Kasumi-1 (cell line): ENCODE measurements around the gene SMAP2.

Source experiments
- DNase-seq, 2 experiments: peaks; one replicate each; lab custom pipeline; 2025; lab: John Stamatoyannopoulos, UW

SMAP2 gene

DNA sequence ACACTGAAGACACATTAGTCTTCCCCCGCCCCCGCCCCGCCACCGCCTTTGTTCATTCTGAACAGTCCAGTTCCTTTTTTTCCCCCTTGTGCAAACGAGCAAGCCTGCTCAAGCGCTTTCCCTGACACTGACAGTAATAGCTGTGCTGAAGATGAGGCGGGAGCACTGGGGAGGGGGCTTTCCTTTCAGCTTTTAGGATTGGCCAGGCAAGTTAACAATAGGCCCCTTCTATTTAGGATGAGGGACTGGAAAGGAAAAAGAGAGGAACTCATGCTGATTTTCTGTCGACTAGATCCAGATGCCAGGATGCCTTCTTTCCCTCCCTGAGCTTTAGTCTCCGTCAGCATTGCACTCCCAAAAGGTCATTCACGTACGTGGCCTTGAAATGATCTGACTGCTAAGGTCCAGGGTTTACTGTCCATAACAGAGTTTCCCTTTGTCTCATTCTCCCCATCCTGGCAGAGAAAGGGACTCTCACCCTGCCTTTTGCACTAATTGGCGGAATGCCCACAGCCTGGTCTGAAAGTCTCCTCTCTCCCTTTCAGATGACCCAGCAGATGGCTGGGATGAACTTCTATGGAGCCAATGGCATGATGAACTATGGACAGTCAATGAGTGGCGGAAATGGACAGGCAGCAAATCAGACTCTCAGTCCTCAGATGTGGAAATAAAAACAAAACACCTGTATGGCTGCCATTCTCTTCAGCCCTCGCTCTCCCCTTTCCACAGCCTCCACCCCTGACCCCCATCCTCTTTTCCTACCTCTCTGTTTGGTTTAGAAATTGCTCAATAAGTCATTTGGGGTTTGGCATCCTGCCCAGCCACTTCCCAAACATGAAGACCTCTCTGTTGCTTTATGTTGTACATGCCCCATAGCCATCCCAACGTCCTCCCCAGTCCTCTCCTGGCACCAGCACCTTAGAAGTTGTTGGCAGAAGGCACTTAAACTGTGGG lies 48.2 kb downstream of the SMAP2 start:
- DNase-seq = peak; percentile 74 to 77

DNA sequence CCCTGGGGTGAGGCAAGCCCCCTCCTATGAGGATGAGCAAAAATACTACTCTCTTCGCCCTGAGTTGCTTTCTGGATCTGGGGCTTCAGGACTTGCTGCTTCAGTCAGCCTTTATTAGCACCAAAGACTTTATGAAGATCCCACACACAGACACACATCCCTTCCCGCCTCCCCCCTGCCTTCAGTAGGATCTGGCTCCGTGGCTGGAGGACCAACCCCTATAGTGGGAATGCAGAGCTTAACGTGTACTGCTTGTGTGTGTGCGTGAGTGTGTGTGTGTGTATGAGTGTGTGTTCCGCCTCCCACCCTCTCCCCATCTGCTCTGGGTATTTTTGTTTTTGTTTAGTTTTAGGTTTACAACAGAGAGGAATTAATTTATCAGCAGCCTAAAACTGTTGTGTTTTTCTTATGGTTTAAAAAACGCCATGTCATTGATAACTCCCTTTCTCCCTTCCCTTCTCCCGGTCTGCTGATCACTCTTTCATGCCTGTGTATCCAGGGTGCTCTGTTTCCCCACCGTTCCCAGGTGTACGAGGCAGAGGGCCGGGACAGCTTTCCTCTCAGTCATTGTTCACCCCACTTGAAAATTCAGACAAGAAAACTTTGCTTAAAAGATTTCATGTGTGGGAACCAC lies 49.2 kb downstream of the SMAP2 start:
- no peak for DNase-seq

- peak in 1 of 2 experiments; percentile 4 for DNase-seq
Observed at GRCh38 chr1:40423264-40423642, 49.7 kb downstream of the SMAP2 start.

GRCh38 chr1:40423951-40424618 lies 50.6 kb downstream of the SMAP2 start:
- DNase-seq = no peak

DNA sequence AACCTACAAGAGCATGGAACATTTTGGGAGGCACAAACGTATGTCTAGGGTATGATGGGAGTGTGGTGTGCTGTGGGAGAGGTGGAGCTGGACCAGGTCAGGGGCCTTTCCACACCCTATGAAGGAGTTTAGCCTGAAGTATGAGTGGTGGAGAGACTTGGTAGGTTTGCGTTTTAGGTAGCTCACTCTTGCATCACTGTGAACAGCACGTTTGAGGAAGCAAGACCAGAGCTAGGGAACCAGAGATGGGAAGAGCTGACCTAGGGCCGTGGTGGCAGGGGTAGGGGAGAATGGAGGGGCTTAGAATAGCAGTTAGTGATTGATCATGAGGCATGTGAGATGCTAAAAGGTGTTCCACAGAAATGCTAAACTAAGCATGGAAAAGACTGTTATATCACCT lies 51.7 kb downstream of the SMAP2 start:
- DNase-seq = no peak

DNA sequence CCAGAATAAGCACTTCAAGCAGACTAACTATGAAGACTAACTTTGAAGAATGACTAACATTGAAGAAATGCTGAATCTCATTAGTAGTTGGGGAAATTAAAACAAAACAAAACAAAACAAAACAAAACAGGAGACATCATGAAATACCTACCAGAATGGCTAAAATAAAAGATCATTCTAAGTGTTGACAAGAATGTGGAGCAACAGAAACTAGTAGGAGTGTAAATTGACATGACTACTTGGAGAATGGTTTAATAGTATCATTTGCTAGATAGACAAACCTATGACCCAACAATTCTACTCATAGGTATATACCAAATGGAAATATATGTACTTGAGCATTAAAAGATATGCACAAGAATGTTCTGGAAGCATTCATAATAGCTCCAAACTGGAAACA lies 57.9 kb downstream of the SMAP2 start:
- no peak for DNase-seq

DNA sequence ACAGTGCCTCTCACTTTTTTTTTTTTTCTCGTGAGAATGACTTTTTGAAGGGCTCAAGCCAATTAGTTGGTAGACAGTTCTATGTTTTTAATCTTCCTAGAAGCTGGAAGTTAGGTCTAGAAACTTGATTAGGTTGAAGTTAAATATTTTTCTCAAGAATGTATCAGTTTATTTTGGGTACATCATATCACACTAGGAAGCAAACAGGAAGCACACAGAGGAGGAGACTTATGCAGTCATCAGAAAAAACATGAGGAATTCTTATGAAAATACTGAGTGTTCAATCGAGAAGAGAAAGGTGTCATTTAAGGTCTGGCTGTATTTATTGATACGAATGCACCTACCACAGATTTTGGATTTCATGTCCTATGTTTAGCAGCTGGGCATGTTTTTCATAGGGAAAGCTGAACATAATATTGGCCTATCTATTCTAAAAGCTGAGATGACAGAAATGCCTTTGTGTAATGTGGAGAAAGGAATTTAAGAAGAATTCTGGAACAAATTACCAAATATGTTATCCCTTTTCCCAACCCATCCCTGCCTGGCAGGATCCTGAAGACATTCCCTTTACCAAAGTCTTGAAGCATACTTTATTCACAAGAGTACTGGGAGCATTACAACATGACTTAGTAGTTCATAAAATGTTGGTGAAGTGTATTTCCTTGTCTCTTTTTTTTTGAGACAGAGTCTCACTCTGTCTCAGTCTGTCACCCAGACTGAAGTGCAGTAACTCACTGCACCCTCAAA lies 59.3 kb downstream of the SMAP2 start:
- DNase-seq = no peak

GRCh38 chr1:40435471-40435870 lies 61.9 kb downstream of the SMAP2 start:
- no peak for DNase-seq

GRCh38 chr1:40435876-40436275 lies 62.3 kb downstream of the SMAP2 start:
- DNase-seq = no peak

DNA sequence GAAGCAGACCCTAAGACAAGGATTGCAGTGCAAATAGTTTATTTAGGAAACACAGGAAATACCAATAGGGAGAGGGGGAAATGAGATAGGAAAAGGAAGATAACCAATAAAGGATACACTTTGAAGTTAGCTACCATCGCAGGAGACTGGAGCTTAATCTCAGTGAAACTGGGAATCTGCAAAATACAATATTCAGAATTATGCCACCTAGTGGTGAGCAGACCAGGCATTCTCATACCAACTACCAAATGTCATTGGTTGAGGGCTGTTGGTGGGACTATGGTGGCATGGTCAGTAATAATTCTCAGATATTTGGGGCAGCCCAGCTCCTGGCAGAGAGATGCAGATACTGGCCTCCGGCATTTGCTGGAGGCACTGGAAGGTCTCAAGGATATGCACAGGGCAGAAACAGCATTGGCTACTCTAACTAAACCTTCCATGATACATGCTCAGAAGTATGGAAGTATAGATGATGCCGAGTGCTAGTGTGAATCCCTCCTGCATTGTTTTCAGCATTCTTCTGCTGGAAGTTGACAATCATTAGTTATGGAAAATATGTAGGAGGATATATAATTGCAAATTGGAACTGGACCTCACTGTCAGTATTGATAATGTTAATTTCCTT lies 65.0 kb downstream of the SMAP2 start:
- peak; percentile 29 to 39 for DNase-seq

DNA sequence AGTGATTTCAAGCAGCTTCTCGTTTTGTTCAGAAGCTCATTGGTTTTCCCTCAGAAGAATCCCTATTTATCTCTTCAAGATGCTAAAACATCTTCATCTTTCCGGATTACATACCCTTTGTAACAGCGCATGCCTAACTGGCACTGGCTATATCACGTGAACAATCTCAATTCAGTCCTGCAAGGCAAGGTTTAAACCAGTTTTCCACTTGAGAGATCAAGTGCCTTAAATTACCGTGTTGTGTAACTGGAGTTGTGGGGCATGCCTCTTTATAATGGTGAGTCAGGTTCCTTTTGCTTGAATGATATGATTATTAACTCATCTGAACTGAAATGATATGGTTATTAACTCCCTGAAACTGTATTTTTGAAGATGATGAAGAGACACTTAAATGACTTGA lies 65.7 kb downstream of the SMAP2 start:
- DNase-seq = no peak

DNA sequence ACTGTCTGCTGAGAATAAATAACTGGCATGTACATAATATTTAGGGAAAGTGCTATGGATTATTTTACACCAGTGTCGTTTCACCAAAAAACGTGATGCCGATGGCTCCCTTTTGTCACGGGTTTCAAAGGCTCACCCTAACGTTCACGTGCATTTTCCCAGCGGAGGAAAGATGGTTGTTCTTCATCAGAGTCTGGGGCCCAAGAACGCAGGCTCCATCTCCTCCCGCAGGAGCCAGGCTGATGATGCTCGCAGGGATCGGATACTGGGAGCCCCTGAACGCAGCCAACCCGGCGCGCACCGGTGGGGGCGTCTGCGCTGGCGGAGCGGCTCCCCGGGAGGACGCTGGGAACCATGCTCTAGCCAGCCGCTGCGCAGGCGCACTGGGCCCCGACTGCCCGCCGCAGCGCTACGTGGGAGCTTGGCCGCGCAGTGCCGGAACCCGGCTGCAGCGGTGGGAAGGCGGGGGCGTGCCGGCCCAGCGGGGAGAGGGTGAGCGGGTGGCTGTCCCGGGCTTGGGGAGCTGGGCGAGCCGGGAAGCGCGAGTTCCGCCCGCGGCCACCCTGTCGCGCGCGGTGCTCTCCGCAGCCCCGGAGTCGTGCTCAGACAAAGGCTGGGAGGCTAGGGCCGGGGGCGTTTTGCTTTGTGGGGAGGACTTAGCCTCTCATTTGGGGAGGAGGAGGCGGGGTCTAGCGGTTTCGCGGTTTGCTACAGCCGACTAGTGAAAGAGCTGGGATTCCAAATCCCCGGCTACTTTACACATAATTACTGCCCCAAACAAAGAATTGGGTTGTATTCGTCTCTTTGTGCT lies 76.4 kb downstream of the SMAP2 start, which contains the start of gene ZFP69B:
Gene ZFP69B, plus strand, starts transcription at position 793 of the 811 bp plus-strand sequence. CDS start 486 bp downstream, outside the sequence.
- peak; percentile 63 to 85 for DNase-seq

DNA sequence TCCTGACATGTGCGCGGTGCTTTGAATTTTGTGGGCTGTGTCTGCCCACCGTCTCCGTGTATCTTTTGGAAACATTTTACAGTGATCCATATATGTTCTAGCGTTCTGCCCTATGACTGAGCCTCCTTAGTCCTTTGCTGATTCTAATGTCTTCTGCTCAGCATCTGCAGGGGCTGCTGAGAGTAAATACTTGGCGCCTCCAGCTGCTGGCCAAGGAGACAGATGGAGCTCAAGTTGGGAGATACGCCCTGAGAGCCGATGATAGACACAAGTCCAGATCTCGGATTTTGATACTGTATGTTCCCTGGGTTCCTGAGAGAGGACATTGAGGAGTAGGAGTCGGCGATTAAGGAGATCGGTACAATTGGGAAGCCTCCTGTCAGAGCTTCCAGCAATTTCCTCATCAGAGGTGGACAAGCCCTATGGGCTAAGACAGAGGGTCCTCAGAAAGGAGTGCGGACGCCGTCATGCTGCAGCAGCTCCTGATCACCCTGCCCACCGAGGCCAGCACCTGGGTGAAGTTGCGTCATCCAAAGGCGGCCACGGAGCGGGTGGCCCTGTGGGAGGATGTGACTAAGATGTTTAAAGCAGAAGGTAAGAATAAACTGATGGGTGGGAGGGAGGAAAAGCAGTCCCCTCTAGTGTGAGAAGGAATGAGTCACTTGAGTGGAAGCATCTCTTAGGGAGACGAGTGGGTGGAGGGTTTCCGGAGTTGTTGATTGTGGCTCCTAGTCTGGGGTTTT lies 77.1 kb downstream of the SMAP2 start:
- peak in 1 of 2 experiments; percentile 31 for DNase-seq

DNA sequence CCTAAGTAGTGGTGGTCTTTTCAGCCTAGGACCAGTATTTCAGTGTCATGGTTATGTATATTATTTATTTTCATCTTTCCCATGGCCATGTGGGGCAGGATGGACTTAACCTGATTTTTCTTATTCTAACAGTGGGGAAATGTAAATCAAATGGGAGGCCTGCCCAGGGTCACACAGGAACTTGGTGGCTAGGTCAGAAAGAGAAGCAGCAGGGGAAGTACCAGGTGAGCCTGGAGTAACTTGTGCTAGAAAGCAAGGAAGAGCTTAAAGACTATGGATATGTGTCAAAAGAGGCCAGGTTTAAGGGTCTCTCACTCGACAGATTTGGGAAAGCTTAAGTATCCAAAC lies 77.7 kb downstream of the SMAP2 start:
- no peak for DNase-seq

- DNase-seq = no peak
Observed at GRCh38 chr1:40454873-40455272, 81.3 kb downstream of the SMAP2 start.

DNA sequence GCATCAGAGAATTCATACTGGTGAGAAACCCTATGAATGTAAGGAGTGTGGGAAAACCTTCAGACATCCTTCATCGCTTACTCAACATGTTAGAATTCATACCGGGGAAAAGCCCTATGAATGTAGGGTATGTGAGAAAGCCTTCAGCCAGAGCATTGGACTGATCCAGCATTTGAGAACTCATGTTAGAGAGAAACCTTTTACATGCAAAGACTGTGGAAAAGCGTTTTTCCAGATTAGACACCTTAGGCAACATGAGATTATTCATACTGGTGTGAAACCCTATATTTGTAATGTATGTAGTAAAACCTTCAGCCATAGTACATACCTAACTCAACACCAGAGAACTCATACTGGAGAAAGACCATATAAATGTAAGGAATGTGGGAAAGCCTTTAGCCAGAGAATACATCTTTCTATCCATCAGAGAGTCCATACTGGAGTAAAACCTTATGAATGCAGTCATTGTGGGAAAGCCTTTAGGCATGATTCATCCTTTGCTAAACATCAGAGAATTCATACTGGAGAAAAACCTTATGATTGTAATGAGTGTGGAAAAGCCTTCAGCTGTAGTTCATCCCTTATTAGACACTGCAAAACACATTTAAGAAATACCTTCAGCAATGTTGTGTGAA lies 89.5 kb downstream of the SMAP2 start:
- no peak for DNase-seq

DNA sequence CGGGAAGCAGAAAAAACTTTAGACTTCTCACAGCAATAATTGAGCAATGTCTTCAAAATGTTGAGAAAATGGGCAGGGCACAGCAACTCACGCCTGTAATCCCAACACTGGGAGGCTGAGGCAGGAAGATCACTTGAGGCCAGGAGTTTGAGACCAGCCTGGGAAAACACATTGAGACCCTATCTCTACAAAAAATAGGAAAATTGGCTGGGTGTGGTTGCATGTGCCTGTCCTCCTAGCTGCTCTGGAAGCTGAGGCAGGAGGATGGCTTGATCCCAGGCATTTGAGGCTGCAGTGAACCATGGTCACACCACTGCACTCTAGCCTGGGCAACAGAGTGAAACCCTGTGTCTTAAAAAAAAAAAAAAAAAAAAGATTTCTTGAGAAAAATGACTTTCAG lies 95.8 kb downstream of the SMAP2 start:
- DNase-seq = no peak
